GM21360 (cell line): ENCODE measurements around the gene ATRIP.
"Not testable (repeated sequence)": the region's sequence is repeated elsewhere in the genome, so short reads cannot be mapped to it uniquely, and the experiment has no call there.

Source experiments
- ATAC-seq: cut with Tn5 transposase; IDR thresholded peaks from one replicate; pipeline ENCODE4 v1.9.1; 2021; ENCODE audit warnings: mild to moderate bottlenecking, moderate library complexity; ENCODE audit not compliant: unreplicated experiment

The ATRIP gene

DNA sequence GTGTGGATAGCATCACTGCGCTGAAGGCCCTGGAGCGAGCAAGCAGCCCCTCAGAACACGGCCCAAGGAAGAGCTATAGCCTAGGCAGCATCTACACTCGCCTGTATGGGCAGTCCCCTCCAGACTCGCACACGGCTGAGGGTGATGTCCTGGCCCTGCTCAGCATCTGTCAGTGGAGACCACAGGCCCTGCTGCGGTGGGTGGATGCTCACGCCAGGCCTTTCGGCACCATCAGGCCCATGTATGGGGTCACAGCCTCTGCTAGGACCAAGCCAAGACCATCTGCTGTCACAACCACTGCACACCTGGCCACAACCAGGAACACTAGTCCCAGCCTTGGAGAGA lies 20.5 kb downstream of the ATRIP start:
- no peak for ATAC-seq

DNA sequence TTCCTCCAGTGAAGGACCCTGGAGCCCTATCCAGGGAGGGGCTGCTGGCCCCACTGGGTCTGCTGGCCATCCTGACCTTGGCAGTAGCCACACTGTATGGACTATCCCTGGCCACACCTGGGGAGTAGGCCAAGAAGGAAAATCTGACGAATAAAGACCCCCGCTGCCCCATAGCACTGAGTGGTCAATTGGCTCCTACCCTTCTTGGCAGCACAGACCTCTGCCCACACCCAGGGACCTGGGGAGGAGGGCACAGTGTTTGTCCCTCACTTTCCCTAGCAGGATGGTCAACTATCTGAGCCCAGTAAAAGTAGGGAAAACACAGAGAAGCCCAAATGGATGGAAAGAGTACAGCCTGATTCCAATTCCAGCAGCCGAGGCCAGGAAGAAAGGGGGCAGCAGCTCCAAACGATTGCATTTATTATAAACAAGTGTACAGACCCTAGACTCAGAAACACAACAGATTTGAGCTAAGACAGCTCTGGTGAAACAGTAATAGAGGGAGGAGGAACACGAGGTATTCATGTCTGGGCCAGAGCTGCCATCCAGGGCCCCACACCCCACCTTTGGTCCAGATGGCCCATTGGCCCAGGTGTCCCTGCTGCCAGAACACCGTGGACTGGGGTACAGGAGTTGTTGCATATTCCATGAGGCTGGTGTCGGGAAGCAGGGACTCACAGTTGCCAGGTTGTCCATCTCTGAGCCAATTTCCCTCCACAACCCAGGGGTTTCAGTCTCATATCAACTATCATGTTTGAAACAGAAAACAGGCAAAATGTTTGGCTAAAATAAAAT lies 21.1 kb downstream of the ATRIP start:
- no peak for ATAC-seq

DNA sequence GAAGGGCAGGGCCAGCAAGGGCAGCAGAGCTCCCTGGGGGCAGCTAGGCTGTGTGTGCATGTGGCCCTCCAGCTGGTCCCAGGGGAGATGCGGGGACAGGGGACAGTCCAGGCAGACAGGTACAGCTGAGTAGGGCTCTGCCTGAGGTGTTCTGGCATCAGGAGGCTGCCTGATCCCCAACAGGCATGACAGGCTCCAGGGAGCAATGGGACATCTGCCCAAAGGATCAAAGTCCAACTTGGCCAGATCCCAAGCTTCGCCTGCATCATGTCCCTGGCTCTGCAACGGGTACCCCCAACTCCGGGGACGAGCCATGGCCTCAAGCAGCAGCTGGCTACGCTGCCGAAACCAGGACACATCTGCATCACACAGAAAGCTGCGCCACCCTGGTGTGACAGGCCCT lies 21.8 kb downstream of the ATRIP start:
- no peak for ATAC-seq

DNA sequence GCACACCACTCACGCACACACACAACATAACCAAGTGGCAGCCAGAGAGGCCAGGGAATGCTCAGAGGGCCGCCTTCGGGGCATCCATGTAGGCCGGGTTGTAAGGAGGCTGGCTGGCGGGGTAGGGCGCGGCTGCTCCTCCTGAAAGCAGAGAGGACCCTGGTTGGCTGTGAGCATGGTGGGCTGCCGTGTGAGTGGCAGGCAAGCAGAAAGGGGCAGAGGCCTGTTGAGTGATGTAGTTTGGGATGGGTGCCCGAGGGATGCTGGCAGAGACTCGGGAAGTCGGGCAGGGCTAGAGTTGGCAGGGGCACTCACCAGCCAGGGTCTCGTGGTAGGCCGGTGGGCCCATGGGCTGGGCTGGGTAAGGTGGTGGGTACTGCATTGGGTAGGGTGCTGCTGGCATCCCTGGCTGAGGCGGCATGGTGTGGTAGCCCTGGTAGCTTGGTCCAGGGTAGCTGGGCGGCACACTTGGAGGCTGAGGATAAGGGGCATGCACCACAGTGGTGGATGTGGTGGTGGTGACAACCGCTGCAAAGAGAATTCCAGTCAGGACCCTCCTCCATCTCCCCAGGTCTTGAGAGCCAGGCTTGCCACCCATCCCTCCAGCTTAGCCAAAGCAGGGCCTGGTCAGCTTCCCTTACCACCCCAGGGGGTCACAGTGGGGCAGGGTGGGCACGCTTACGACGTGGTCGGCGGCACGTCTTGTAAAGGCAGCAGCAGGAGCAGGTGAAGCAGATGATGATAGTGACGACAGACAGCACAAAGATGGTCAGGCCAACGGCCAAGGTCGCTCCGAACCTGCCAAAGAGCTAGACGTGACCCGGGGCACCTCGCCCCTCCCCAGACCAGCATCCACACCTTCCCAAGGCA lies 22.7 kb downstream of the ATRIP start:
- ATAC-seq = no peak

DNA sequence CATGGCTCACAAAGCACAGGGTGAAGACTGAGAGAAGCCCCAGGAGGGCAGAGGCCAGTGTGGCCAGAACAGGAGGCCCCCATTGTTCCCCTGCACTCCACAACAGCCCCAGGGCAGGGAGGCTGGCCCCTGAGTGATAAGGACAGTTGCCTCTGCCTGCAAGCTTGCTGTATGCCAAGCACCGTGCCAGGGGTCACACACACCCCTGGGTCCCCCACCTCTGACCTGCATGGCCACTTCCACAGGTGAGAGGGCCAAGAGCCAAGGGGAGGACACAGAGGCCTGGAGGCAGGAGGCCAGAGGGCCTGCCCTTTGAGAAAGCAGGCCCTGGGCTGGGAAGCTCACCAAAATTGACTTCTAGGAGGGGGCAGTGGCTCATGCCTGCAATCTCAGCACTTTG lies 23.7 kb downstream of the ATRIP start:
- no peak for ATAC-seq

DNA sequence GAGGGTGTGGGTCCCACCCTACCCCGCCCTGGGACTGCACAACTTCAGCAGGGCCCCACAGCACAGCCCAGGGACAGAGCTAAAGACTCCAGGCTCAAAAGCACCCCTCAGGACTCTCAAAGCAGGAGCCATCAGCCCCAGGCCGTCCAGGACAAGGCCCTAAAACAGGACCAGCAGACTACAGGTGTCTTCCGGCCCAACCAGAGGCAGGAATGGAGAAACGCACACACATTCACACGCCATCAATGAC lies 26.1 kb downstream of the ATRIP start:
- no peak for ATAC-seq

DNA sequence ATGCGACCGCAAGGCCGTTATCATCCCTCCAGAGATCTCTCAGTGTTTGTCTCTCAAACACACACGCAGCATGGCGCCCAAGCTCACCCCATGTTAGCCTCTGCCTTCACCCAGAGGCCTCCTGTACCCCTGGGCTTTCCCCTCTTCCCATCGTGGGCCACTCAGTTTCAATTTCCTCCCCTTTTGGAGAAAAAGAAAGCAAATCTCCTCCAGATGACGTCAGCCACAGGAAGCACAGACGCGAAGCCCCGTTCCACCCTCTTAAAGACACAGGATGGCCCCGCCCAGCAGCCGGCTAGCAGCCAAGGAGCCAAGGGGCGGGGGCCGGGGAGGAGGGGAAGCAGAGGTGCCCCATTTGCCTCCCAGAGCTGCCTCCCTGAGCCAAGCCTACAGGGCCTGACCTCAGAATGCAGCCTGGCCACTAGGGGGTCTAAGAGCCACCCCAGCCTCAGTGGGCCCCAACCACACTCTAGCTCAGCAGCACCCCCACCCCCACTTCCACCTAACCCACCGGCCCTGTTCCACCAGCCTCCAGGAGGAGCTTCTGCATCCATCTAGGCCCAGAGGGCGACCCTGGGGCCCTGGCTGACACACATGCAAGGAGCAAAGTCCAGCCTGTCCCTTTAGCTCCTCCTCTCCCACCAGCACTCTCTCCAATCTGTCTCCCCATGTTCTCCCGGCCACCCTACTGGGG lies 26.5 kb downstream of the ATRIP start:
- ATAC-seq = peak; percentile 70

DNA sequence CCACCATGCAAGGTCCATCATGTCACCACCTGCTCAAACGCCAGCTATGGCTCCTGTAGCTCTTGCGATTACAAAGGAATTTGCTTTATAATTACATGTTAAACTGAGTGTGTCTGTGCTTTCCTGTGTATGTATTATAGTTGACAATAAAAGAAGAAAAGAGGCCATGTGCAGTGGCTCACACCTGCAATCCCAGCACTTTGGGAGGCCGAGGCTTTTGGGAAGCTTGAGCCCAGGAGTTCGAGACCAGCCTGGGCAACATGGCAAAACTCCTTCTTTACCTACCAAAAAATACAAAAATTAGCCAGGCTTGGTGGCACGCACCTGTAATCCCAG lies 27.0 kb downstream of the ATRIP start:
- no peak for ATAC-seq

DNA sequence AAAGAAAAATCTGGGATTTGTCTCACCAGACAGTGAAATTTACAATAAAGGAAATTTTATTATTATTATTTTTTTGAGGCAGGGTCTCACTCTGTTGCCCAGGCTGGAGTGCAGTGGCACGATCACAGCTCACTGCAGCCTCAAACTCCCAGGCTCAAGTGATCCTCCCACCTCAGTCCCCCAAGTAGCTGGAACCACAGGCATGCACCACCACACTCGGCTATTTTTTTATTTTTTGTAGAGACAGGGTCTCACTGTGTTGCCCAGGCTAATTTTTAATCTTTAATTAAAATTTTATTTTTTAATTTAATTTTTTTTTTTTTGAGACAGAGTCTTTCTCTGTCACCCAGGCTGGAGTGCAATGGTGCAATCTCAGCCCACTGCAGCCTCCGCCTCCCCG lies 27.5 kb downstream of the ATRIP start:
- ATAC-seq = not testable (repeated sequence)

DNA sequence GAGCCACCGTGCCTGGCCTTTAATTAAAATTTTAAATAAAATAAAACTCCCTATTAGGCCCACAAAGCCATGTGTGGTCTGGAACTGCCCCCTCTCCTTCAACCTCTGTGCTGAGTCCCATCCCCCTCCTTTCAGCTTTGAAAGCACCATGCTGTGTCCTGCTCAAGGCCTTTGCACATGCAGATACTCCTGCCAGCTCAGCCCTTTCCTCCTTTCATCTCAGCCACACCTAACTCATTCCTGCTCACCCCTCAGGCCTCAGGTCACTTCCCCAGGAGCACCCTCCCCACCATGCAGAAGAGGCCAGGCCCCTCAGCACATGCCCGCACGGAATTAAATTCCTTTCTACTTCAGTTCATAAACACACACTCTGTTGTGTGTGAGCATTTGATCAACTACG lies 28.1 kb downstream of the ATRIP start:
- no peak for ATAC-seq

DNA sequence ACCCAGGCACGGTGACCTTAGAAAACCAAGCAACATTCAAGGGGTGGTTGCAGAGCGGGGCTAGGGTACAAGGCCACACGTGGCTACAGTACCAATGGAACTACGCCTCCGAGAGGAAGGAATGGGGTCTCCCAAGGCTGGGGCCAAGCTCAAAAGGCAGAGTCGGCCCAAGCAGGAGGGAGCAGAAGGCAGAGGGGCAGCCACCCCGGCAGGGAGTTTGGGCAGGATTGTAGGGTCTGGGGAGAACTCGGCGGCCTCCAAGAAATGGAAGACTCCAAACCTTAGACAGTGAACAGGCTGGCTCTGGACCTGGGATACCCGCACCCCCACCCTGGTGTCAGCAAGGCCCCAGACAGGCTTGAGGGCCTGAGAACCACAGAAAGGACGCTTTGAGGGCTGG lies 28.7 kb downstream of the ATRIP start:
- no peak for ATAC-seq

DNA sequence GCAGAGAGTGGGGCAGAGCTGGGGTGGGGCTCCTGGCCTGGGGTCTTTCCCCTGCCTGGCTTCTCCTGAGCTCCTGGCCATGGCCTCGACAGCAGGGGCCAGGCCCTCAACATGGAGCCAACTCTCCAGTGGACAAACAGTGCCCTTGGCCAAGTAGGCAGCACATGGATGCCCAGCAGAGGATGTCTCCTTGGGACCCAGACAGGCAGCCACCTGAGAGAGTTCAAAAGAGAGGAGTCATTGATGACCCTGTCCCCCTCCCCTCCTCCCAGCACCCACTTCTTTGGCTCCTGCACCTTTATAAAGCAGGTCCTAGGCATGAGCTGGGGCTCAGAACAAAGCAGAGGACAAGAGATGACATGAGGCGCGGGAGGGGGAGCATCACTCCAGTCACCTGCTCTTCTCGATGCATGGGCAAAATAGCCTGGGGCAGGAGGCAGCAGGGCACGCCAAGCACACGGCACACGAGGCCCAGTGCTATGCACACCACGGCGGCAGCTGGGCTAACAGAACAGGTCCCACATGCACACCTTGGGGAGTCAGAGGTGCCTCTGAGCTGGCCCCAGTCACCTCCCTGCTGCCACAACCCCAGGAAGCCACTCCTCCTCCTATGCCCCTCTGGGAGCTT lies 30.0 kb downstream of the ATRIP start:
- ATAC-seq = no peak

DNA sequence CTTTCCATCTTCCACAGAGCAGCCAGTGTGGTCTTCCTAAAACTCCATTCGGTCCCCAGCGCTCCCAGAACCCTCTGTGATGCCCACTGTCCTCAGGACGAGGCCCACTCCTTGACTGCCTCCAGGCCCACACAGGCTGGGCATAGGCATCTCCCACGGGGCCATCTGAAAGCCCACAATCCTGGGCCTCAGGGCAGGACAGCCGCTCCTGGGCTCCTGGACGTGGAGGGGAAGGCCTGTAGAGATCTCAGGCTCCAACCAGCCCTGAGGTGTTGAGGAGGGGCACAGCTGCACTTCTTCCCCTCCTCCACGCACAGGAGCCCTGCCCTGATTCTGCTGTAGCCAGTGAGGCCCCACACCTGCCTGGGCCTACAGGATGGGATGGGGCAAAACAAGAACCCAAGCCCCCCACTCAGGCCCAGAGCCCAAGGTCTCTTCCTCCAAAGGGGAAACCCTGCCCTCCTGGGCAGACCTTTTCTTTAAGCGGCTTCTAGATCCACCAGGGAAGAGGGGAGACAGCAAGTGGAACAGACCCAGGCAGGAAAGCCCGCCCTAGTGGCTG lies 31.5 kb downstream of the ATRIP start:
- no peak for ATAC-seq

DNA sequence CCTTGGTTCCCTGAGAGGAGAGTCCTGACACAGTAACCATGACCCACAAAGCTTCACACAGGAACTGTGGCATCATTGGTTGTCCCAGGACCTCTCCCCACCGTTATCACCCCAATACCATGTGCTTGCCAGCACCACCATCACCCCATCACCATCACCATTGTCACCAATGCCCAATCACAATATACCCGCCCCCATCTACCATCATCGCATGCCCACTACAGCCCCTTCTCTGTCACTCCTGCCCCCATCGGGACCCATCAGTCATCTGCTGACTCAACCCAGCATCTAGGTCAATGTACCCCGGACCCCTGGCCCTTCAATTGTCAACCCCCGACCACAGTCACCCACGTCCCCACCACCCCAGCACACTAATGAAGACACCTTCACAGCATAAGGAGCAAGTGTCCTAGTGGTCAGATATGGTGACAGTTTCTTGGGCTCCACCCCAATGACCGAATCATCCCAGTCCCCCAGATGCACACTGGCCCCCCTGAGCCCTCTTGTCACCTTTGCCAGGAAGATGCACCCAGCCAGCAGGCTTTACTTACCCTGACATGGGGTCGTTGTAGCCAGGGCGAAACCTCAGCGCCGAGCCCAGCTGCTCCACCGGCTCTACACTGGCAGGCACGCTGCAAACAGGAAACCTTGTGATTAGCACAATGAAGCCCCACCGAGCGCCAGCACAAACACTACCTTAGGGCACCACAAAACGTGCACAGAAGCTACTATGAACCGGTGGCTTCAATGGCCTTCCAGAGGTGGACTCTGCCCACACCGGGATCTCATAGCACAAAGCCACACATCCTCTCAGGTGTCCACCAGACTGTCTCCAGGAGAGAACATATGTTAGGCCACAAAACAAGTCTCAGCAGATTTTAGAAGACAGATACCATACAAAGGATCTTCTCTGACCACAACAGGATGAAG lies 32.4 kb downstream of the ATRIP start:
- no peak for ATAC-seq

DNA sequence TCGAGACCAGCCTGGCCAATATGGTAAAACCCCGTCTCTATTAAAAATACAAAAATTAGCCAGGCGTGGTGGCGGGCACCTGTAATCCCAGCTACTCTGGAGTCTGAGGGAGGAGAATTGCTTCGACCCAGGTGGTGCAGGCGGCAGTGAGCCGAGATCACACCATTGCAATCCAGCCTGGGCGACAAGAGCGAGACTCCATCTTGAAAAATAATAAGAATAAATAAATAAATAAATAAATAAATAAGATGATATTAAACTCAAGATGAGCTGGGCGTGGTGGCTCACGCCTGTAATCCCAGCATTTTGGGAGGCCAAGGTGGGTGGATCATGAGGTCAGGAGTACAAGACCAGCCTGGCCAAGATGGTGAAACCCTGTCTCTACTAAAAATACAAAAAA lies 34.4 kb downstream of the ATRIP start:
- ATAC-seq = not testable (repeated sequence)

DNA sequence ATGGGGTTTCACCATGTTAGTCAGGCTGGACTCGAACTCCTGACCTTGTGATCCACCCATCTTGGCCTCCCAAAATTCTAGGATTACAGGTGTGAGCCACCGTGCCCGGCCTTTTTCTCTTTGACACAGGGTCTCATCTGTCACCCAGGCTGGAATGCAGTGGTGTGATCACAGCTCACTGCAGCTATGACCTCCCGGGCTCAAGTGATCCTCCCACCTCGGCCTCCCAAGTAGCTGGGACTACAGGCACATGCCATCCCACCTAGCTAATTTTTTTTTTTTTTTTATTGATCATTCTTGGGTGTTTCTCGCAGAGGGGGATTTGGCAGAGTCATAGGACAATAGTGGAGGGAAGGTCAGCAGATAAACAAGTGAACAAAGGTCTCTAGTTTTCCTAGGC lies 36.3 kb downstream of the ATRIP start:
- ATAC-seq = not testable (repeated sequence)

DNA sequence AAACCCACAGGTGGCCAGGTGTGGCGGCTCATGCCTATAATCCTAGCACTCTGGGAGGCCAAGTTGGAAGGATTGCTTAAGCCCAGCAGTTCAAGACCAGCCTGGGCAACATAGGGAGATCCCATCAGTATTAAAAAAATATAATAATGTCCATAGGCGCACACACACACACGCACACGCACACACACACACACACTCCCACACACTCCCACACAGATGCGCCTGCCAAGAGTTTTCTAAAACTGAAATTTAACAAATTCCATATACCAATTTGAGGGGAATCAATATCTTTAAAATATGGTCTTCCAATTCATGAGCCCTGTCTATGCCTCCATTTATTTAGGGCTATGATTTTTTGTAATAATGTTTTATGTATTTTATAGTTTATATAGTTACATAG lies 40.4 kb downstream of the ATRIP start:
- no peak for ATAC-seq

DNA sequence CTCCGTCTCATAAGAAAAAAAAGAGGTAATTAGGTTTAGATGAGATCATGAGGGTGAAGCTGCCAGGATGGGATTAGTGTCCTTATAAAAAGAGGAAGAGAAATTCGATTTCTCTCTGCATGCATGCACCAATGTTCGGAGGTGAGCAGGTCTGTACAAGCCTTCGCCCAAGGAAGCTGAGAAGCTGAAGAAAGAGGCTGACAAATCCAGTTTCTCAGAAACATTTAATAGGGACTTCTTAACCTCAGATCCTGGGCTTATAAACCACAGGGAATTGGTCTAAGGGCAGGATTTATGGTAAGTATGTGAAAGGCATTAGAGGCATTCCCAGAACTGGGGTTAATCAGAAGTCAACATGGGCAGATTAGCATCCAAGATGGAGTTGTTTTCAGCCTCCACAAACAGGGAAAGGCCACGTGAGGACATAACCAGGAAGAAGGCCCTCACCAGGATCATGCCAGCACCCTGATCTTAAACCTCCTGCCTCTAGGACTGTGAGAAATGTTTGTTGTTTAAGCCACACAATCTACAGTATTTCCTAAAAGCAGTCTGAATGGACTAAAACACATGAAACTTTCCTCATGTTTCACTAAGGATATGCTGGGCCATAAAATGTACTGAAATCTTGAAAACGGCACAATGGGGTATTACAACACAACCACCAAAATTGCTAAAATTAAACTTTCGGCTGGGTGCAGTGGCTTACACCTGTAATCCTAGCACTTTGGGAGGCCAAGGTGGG lies 46.1 kb downstream of the ATRIP start:
- ATAC-seq = no peak

DNA sequence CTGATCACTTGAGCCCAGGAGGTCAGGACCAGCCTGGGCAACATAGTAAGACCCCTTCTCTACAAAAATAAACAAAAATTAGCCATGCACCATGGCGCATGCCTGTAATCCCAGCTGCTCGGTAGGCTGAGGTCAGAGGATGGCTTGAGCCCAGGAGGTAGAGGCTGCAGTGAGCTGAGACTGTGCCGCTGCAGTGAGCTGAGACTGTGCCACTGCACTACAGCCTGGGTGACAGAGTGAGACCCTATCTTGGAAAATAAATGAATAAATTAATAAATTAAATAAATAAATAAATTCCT lies 46.6 kb downstream of the ATRIP start:
- ATAC-seq = no peak

DNA sequence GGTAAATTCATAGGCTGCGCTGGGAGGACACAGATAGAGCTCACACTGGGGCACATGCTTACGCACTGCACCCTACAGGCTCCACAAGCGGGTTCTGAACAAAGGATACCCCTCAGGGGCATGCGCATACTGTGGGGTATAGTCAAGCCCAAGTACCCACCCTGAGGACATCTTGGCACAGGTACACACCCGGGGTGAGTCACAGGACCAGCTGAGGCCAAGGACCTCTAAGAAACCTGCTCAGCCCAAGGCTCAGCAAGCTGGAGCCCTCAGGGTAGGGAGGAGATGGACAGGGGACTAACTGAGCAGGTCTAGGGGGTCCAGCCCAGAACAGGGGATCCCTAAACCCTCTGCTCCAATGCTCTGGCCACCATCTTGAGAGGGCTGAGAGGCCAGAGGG lies 54.1 kb downstream of the ATRIP start:
- ATAC-seq = no peak
